Thyroid gland (tissue), 4 donors: Measurements from ENCODE around the gene TM9SF3.
A peak's percentile ranks its signal among the peaks of the same experiment; 100 is the strongest.

Experiments
- POLR2A ChIP-seq, 2 donors: fragments of 450-650 bp; IDR thresholded peaks; one replicate each; pipeline ENCODE4 v1.6.1; 2017; ENCODE audit warnings: antibody characterized with exemption in 2 of 2, mild to moderate bottlenecking in 2 of 2, moderate library complexity in 1 of 2
- TF ChIP-seq, protein P1 (sequence below), 6 experiments: fragments of 200-600 bp in 3 of 6; fragments of 450-650 bp in 3 of 6; sonication (generic) in 3 of 6; IDR thresholded peaks; one replicate each; pipeline ENCODE4 v1.5.1; 2016 to 2019; ENCODE audit warnings: antibody characterized with exemption in 6 of 6, mild to moderate bottlenecking in 2 of 6, inconsistent platforms in 1 of 6, moderate library complexity in 1 of 6

- TF ChIP-seq, protein P1, sequence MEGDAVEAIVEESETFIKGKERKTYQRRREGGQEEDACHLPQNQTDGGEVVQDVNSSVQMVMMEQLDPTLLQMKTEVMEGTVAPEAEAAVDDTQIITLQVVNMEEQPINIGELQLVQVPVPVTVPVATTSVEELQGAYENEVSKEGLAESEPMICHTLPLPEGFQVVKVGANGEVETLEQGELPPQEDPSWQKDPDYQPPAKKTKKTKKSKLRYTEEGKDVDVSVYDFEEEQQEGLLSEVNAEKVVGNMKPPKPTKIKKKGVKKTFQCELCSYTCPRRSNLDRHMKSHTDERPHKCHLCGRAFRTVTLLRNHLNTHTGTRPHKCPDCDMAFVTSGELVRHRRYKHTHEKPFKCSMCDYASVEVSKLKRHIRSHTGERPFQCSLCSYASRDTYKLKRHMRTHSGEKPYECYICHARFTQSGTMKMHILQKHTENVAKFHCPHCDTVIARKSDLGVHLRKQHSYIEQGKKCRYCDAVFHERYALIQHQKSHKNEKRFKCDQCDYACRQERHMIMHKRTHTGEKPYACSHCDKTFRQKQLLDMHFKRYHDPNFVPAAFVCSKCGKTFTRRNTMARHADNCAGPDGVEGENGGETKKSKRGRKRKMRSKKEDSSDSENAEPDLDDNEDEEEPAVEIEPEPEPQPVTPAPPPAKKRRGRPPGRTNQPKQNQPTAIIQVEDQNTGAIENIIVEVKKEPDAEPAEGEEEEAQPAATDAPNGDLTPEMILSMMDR (IDR thresholded peaks at IDR 0.05) = peak in 5 of 6 experiments; percentile 12 to 68 (median 52)
- TF ChIP-seq POLR2A (IDR thresholded peaks at IDR 0.05) = peak in 1 of 2 donors; percentile 71
These were observed 72.9 kb downstream of the TM9SF3 start, which contains the start of gene TLL2 for GRCh38 chr10:96513698-96514561.
